Heart left ventricle (tissue), 13 donors: ENCODE measurements around the gene MACC1.

Experiments used
- POLR2A ChIP-seq, 2 donors: fragments of 450-650 bp; IDR thresholded peaks; one replicate each; pipeline ENCODE4 v1.6.1; 2017; ENCODE audit warnings: antibody characterized with exemption in 2 of 2, mild to moderate bottlenecking in 2 of 2, moderate library complexity in 2 of 2
- TF ChIP-seq, protein P1 (sequence below), 12 donors: fragments of 200-600 bp; sonication (generic) in 4 of 12; IDR thresholded peaks; one replicate each; pipeline versions ENCODE4 v1.5.0 to v1.8.0; 2018 to 2022; ENCODE audit warnings: antibody characterized with exemption in 12 of 12, mild to moderate bottlenecking in 5 of 12
- donor health status: ischemic (EF 13 %, LVEDD 7.1; RV severe dilation, severe dysfunction).
- donor health status: DM: no; HTN: yes; CAD: no.
- donor health status: DM: no; HTN: no; CAD: no.
- donor health status: ischemic (EF 25% LVEDD 6.9; RV normal size, moderate dysfunction).
- donor health status: ischemic (EF 25% LVEDD 5.7; RV mildly dilated, moderate dysfunction).
- donor health status: ischemic (EF 35%, LVEDD 5.7; RV mildly dilated, moderate dysfunction).
- donor health status: nonischemic (EF 11% LVEDD 7.7; RV severe dilation, severe dysfunction).
- donor health status: DM: yes; HTN: yes; CAD: no.
- donor health status: PGD.
- donor health status: ischemic (EF 29% LVEDD 5.4; RV normal size, mild dysfunction).
- donor health status: nonischemic (EF 23%, LVEDD 6.1; RV moderate dilation, normal function).

DNA sequence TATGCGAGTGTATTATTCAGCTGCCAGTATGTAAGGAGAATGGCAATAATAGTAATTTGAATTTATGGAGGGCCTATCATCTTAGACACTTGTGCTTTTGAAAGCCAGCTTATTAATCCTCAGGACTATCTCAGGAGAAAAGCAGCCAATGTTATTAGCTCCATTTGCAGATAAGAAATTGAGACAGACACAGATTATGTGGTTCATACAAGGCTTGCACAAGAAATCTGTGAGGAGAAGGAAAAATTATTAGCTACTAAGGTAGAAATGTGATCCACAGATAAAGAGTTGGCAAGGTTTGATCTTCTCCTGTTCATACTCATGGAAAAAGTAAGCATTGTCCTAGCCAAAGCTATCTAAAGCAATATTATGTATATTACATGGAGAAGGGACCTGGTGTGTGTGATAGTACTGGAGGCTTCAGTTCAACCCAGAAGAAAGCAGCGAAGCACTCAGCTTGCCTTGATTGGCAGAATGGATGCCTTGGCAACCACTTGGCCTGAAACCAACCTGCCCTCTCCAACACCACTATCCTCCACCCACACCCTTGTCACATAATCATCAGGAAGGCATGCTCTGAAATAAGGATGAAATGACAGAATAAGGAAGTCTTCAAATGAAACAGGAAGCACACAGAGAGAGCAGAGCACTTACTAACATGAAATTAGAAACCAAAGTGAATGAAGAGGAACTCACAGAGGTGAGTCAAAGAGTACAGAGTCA lies 18.0 kb downstream of the MACC1 start:
- TF ChIP-seq, protein P1, sequence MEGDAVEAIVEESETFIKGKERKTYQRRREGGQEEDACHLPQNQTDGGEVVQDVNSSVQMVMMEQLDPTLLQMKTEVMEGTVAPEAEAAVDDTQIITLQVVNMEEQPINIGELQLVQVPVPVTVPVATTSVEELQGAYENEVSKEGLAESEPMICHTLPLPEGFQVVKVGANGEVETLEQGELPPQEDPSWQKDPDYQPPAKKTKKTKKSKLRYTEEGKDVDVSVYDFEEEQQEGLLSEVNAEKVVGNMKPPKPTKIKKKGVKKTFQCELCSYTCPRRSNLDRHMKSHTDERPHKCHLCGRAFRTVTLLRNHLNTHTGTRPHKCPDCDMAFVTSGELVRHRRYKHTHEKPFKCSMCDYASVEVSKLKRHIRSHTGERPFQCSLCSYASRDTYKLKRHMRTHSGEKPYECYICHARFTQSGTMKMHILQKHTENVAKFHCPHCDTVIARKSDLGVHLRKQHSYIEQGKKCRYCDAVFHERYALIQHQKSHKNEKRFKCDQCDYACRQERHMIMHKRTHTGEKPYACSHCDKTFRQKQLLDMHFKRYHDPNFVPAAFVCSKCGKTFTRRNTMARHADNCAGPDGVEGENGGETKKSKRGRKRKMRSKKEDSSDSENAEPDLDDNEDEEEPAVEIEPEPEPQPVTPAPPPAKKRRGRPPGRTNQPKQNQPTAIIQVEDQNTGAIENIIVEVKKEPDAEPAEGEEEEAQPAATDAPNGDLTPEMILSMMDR (IDR thresholded peaks at IDR 0.05), result no peak
- no peak for TF ChIP-seq POLR2A (IDR thresholded peaks at IDR 0.05)
